ENCODE measurements around the gene FAM3B. TPM values are rescaled to one million over a fixed set of nuclear protein-coding genes. Genes with fewer than 3 reads are reported as not detected.

FAM3B gene
- total and polyA plus RNA-seq, 2 experiments from 2014 or later, result 35.4 to 49.7 TPM

DNA sequence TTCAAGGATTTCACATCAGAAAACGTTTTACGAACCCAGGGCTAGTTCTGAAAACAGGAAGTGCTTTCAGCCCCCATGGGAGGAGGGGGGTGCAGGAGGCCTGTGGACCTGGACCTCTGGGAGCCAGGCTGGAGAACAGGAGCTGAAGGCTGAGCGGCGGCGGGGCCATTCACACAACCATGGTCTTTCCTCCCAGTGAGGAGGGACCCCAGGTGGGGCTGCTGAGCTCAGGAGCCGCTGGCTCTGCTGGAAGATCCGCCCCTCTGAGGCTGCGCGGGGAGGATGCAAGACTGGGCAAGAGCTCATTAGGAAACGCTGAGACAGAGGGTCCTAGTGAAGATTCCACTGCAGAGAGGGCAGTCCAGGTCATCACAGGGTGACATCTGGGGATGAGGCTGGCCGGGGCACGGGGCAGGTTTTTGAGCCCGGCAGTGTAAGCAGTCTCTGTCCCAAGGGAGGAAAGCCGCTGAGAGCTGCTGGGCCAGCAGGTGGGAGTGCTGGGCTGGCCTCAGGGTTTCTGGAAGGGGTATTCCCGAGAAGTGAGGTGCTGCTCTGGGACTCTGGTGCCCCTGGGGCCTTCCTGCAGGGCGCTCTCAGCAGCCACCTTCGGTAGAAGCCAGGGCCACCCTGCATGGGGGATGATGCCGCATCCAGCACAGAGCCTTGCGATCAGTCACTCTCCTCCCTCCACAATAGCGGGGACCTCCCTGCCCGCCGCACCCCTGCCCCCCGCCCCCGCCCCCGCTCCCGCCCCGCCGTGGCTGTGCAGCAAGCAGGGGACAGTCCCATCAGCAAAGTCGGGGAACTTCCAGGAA is 52.7 kb downstream of the FAM3B start:
- H3K9me2 ChIP-seq (replicated peaks; ENCODE audit: insufficient read depth), result no peaks in the 10 kb centered on the region
- no peaks in the 10 kb centered on the region for H3K27me3 ChIP-seq
- peaks cover 23% of the 10 kb centered on the region for H3K4me1 ChIP-seq (ENCODE audit: insufficient read depth)
- H3K36me3 ChIP-seq (replicated peaks; ENCODE audit: insufficient read depth, low read depth), result no peaks in the 10 kb centered on the region
- H3K4me2 ChIP-seq, result peak overlapping the region; percentile 67
- H2AFZ ChIP-seq, result peak overlapping the region; percentile 8
- no peak for TF ChIP-seq EZH2 (IDR thresholded peaks at IDR 0.05; ENCODE audit: borderline replicate concordance)
- TF ChIP-seq, protein P1, sequence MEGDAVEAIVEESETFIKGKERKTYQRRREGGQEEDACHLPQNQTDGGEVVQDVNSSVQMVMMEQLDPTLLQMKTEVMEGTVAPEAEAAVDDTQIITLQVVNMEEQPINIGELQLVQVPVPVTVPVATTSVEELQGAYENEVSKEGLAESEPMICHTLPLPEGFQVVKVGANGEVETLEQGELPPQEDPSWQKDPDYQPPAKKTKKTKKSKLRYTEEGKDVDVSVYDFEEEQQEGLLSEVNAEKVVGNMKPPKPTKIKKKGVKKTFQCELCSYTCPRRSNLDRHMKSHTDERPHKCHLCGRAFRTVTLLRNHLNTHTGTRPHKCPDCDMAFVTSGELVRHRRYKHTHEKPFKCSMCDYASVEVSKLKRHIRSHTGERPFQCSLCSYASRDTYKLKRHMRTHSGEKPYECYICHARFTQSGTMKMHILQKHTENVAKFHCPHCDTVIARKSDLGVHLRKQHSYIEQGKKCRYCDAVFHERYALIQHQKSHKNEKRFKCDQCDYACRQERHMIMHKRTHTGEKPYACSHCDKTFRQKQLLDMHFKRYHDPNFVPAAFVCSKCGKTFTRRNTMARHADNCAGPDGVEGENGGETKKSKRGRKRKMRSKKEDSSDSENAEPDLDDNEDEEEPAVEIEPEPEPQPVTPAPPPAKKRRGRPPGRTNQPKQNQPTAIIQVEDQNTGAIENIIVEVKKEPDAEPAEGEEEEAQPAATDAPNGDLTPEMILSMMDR (IDR thresholded peaks at IDR 0.05; ENCODE audit: poor library complexity), result peak; percentile 36
- H3K9me3 ChIP-seq (ENCODE audit: low read depth), result no peaks in the 10 kb centered on the region
- 18% methylated on average over 20 of the region's 29 CpGs for WGBS (ENCODE audit: low lambda C conversion rate, missing lambda C conversion rate)
- DNase-seq (ENCODE audit: low spot score), result peak; percentile 59
- no peaks in the 10 kb centered on the region for H4K20me1 ChIP-seq (ENCODE audit: insufficient read depth, poor library complexity, severe bottlenecking)
- H3K4me3 ChIP-seq, result no peak overlapping the region
- no peaks in the 10 kb centered on the region for H3K79me2 ChIP-seq
- H3K27ac ChIP-seq, result no peak overlapping the region

DNA sequence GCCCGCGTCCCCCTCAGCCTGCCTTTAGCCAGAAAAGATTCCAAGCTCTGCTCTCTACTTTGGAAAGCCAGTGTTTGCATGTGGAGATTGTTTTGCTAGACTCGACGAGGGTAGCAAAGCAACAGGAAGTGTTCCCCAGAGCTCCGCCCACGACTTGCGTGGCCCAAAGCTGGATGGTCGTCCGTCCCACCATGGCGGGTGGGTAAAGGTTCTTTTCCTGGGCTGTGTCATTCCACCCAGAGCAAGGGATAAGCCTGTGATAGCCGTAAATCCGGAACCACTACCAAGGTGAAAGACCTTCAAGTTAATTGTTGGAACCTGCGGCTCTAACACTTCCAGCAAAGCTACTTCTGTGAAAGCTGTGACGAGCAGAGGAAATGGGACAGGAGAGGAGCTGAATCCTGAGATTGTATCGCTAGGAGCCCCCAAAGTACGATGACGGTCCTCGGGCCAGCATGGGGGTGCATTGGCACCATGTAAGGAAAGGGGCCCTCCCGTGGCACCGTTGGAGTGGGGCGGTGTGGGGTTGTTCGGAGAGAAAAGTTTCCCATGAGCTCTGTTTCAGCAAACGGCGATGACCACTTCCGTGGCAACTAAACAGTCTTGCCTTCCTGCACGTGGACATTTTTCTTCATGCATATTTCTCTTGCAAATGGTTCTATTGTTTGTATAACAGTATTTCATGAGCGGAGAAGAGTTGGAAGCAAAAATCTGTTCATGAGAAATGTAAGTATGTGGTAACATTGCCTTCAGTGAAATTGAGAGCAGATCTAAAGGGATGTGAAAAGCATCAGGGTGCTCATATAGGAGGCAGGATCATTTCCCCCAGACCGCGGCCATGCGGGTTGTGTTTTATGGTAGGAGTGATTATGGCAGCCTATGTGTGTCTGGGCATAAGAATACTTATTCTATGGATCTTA is 53.6 kb downstream of the FAM3B start:
- Histone ChIP-seq H3K9me2 (replicated peaks; ENCODE audit: insufficient read depth) (no peaks in the 10 kb centered on the region), H3K4me3 (no peak overlapping the region)
- TF ChIP-seq EZH2phosphoT487 (IDR thresholded peaks at IDR 0.05; ENCODE audit: low read depth, severe bottlenecking, unreplicated experiment), result no peak
- no peak for TF ChIP-seq EZH2 (IDR thresholded peaks at IDR 0.05; ENCODE audit: borderline replicate concordance)
- TF ChIP-seq, protein P1 (IDR thresholded peaks at IDR 0.05; ENCODE audit: poor library complexity), result no peak

DNA sequence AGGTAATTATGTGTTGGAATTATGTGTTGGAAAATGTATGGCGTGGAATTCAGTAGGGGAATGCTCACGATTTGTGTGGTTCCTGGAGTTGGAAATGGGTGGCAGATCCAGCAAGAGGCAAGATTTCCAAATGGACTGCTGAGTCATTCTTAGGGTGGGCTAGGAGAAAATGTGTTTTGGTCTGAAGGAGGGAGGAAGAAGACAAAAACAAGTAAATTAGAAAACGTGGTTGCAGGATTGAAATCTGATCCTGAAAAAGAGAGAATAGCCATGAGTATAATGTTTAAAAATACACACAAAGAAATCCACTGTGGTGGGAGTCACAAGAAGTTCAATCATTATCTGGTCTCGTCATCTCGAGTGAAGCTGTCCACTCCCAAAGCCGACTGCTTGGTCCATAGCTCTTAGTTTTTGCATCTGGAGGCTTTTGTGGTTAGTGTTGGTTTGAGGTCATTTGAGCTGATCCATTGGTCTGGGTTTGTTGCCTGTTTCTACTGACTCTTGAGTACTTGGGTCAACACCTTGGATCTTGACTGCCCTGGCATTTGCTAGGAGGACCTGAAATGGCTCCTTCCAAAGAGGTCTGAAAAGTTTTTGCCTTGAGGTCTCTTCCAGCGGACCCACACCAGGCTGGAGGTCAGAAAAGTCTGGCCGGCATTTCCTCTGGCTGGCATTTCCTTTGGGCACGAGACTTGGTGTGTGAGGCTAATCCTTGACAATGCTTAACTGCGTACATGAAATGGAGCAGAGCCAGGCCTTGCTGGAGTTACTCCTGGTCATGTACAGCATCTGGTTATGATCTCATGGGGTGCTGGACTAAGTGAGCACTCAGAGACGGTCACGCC is 54.5 kb downstream of the FAM3B start:
- H4K20me1 ChIP-seq (ENCODE audit: insufficient read depth, poor library complexity, severe bottlenecking), result no peaks in the 10 kb centered on the region
- no peak overlapping the region for H3K27ac ChIP-seq
- peaks cover 23% of the 10 kb centered on the region for H3K4me1 ChIP-seq (ENCODE audit: insufficient read depth)
- TF ChIP-seq, protein P1 (IDR thresholded peaks at IDR 0.05; ENCODE audit: poor library complexity), result no peak
- no peak for TF ChIP-seq EZH2 (IDR thresholded peaks at IDR 0.05; ENCODE audit: borderline replicate concordance)
- no peak for TF ChIP-seq EZH2phosphoT487 (IDR thresholded peaks at IDR 0.05; ENCODE audit: low read depth, severe bottlenecking, unreplicated experiment)
- H3K27me3 ChIP-seq, result no peaks in the 10 kb centered on the region
- H3K9me2 ChIP-seq (replicated peaks; ENCODE audit: insufficient read depth), result no peaks in the 10 kb centered on the region
- DNase-seq (ENCODE audit: low spot score), result no peak
- H3K36me3 ChIP-seq (replicated peaks; ENCODE audit: insufficient read depth, low read depth), result no peaks in the 10 kb centered on the region
- H2AFZ ChIP-seq, result no peak overlapping the region
- no peaks in the 10 kb centered on the region for H3K9me3 ChIP-seq (ENCODE audit: low read depth)
- H3K4me2 ChIP-seq, result no peak overlapping the region
- 82% methylated on average over 12 of the region's 12 CpGs for WGBS (ENCODE audit: low lambda C conversion rate, missing lambda C conversion rate)
- no peak overlapping the region for H3K4me3 ChIP-seq
- H3K79me2 ChIP-seq, result no peaks in the 10 kb centered on the region

More for the DNA sequence above, 53.6 kb downstream of the FAM3B start:
- no peak for DNase-seq (ENCODE audit: low spot score)
- Histone ChIP-seq H3K27ac (no peak overlapping the region), H3K36me3 (replicated peaks; ENCODE audit: insufficient read depth, low read depth) (no peaks in the 10 kb centered on the region), H3K79me2 (no peaks in the 10 kb centered on the region), H3K4me1 (ENCODE audit: insufficient read depth) (peaks cover 23% of the 10 kb centered on the region), H3K27me3 (no peaks in the 10 kb centered on the region), H2AFZ (peak overlapping the region; percentile 8), H3K9me3 (ENCODE audit: low read depth) (no peaks in the 10 kb centered on the region), H3K4me2 (peak overlapping the region; percentile 67), H4K20me1 (ENCODE audit: insufficient read depth, poor library complexity, severe bottlenecking) (no peaks in the 10 kb centered on the region)
- WGBS (ENCODE audit: low lambda C conversion rate, missing lambda C conversion rate), result 84% methylated on average over 30 of the region's 30 CpGs
